OCI-LY1 (cell line): ENCODE measurements around the gene GPX7.
A peak's percentile ranks its signal among the peaks of the same experiment; 100 is the strongest.

Experiments
- H2AFZ ChIP-seq: fragments of 200-600 bp; sonication (generic), shearing (Covaris generic); 2 replicates; pipeline ENCODE4 v1.6.0; 2014; ENCODE audit warnings: antibody characterized with exemption, mild to moderate bottlenecking, low read length
- H3F3A ChIP-seq: fragments of 200-600 bp; sonication (generic), shearing (Covaris generic); 2 replicates; pipeline ENCODE4 v1.6.0; 2014; ENCODE audit warnings: mild to moderate bottlenecking, antibody characterized with exemption, low read length, moderate library complexity; ENCODE audit not compliant: insufficient read depth
- H3K27ac ChIP-seq: fragments of 200-600 bp; sonication (generic); 2 replicates; pipeline ENCODE4 v1.5.1; 2014; ENCODE audit warnings: low read length, mixed run types, mild to moderate bottlenecking, low read depth; ENCODE audit not compliant: poor library complexity, severe bottlenecking
- H3K27me3 ChIP-seq: fragments of 200-600 bp; sonication (generic); 2 replicates; pipeline ENCODE4 v1.6.0; 2014; ENCODE audit warnings: antibody characterized with exemption, mild to moderate bottlenecking, low read length, moderate library complexity; ENCODE audit not compliant: insufficient read depth
- H3K36me3 ChIP-seq: fragments of 200-600 bp; sonication (generic); 2 replicates; pipeline ENCODE4 v1.6.1; 2014; ENCODE audit warnings: mild to moderate bottlenecking, antibody characterized with exemption, low read length, moderate library complexity, mixed read lengths; ENCODE audit not compliant: insufficient read depth
- H3K4me1 ChIP-seq: fragments of 200-600 bp; sonication (generic); 2 replicates; pipeline ENCODE4 v1.5.1; 2014; ENCODE audit warnings: mild to moderate bottlenecking, low read length, moderate library complexity; ENCODE audit not compliant: insufficient read depth, severe bottlenecking
- H3K4me2 ChIP-seq: fragments of 200-600 bp; sonication (generic), shearing (Covaris generic); 2 replicates; pipeline ENCODE4 v1.6.1; 2014; ENCODE audit warnings: low read length
- H3K4me3 ChIP-seq: fragments of 200-600 bp; sonication (generic); 2 replicates; pipeline ENCODE4 v1.5.1; 2014; ENCODE audit warnings: low read length, low read depth, mild to moderate bottlenecking, mixed read lengths; ENCODE audit not compliant: poor library complexity, severe bottlenecking
- H3K79me2 ChIP-seq: fragments of 200-600 bp; shearing (Covaris generic); 2 replicates; pipeline ENCODE4 v1.6.1; 2016; ENCODE audit warnings: mixed run types, low read length, mixed read lengths; ENCODE audit not compliant: insufficient read depth
- H3K9ac ChIP-seq: fragments of 200-600 bp; sonication (generic), shearing (Covaris generic); 2 replicates; pipeline ENCODE4 v1.6.1; 2014; ENCODE audit warnings: mild to moderate bottlenecking, low read length, mixed read lengths
- H3K9me2 ChIP-seq: fragments of 200-600 bp; sonication (generic), shearing (Covaris generic); 2 replicates; pipeline ENCODE4 v1.6.1; 2014; ENCODE audit warnings: low read depth, mild to moderate bottlenecking, low read length, mixed read lengths
- H3K9me3 ChIP-seq: fragments of 200-600 bp; shearing (Covaris generic); 2 replicates; pipeline ENCODE4 v1.6.1; 2014; ENCODE audit warnings: low read length, mixed read lengths
- H4K20me1 ChIP-seq: fragments of 200-600 bp; sonication (generic), shearing (Covaris generic); 2 replicates; pipeline ENCODE4 v1.6.0; 2016; ENCODE audit warnings: mild to moderate bottlenecking, low read length; ENCODE audit not compliant: insufficient read depth
- CTCF ChIP-seq: fragments of 200-600 bp; sonication (generic), shearing (Covaris generic); IDR thresholded peaks from 2 replicates; pipeline ENCODE4 v1.5.1; 2017; ENCODE audit warnings: mild to moderate bottlenecking, antibody characterized with exemption, low read length, moderate library complexity, mixed read lengths
- EZH2 ChIP-seq: fragments of 200-600 bp; sonication (generic), shearing (Covaris generic); IDR thresholded peaks from 2 replicates; pipeline ENCODE4 v1.8.0; 2017; ENCODE audit warnings: borderline replicate concordance, mixed run types, mild to moderate bottlenecking, antibody characterized with exemption, low read length, moderate library complexity, mixed read lengths

GPX7 gene

GRCh38 chr1:52629667-52630066 lies 27.5 kb downstream of the GPX7 start:
- Histone ChIP-seq H3K27me3 (no peaks in the 10 kb centered on the region), H3K4me3 (peak overlapping the region; percentile 5), H4K20me1 (no peaks in the 10 kb centered on the region), H3K79me2 (no peaks in the 10 kb centered on the region), H3K9me3 (no peaks in the 10 kb centered on the region), H3K9ac (peak overlapping the region; percentile 28; the same call in 1 of the 2 replicates), H3K9me2 (no peaks in the 10 kb centered on the region), H3K4me1 (peaks cover 80% of the 10 kb centered on the region), H3K27ac (peak overlapping the region; percentile 69), H3K4me2 (peak overlapping the region; percentile 50), H3F3A (no peaks in the 10 kb centered on the region), H3K36me3 (no peaks in the 10 kb centered on the region; the same call in 1 of the 2 replicates), H2AFZ (no peak overlapping the region)
- TF ChIP-seq CTCF (no peak), EZH2 (no peak)

- H2AFZ ChIP-seq = no peak overlapping the region
- no peaks in the 10 kb centered on the region for H3F3A ChIP-seq
- H3K27ac ChIP-seq = peak overlapping the region; percentile 83
- peak overlapping the region; percentile 84 for H3K9ac ChIP-seq
- peaks cover 94% of the 10 kb centered on the region for H3K4me1 ChIP-seq
- H3K36me3 ChIP-seq = no peaks in the 10 kb centered on the region; the same call in 1 of the 2 replicates
- H3K9me2 ChIP-seq = no peaks in the 10 kb centered on the region
- no peaks in the 10 kb centered on the region for H3K9me3 ChIP-seq
- no peaks in the 10 kb centered on the region for H3K27me3 ChIP-seq
- TF ChIP-seq CTCF = no peak
- TF ChIP-seq EZH2 = no peak
- no peaks in the 10 kb centered on the region for H4K20me1 ChIP-seq
- H3K79me2 ChIP-seq = no peaks in the 10 kb centered on the region
- peak overlapping the region; percentile 66 for H3K4me3 ChIP-seq
- peak overlapping the region; percentile 95 for H3K4me2 ChIP-seq
Measured at GRCh38 chr1:52631759-52632331, 29.7 kb downstream of the GPX7 start.

GRCh38 chr1:52632732-52633290 lies 30.6 kb downstream of the GPX7 start, which contains the start of gene SHISAL2A:
Gene SHISAL2A (plus strand): TSS chr1:52633168. CDS start chr1:52633494, 326 bp downstream.
- H3K9me2 ChIP-seq = no peaks in the 10 kb centered on the region
- no peaks in the 10 kb centered on the region for H3F3A ChIP-seq
- no peak within 1 kb of the TSS for H2AFZ ChIP-seq
- no peaks in the 10 kb centered on the region for H3K27me3 ChIP-seq
- no peaks in the 10 kb centered on the region; the same call in 1 of the 2 replicates for H3K36me3 ChIP-seq
- H3K9ac ChIP-seq = peak within 1 kb of the TSS; percentile 84
- no peaks in the 10 kb centered on the region for H3K79me2 ChIP-seq
- peak within 1 kb of the TSS; percentile 95 for H3K4me2 ChIP-seq
- peak within 1 kb of the TSS; percentile 66 for H3K4me3 ChIP-seq
- peaks cover 94% of the 10 kb centered on the region for H3K4me1 ChIP-seq
- peak within 1 kb of the TSS; percentile 98 for H3K27ac ChIP-seq
- no peaks in the 10 kb centered on the region for H3K9me3 ChIP-seq
- no peaks in the 10 kb centered on the region for H4K20me1 ChIP-seq
- TF ChIP-seq CTCF = no peak
- no peak for TF ChIP-seq EZH2
